Astrocyte (in vitro differentiated cells and primary cell): Measurements from ENCODE around the gene EIF2S3B.

Experiments
- EZH2 ChIP-seq: IDR thresholded peaks from 2 replicates; pipeline ENCODE4 v1.6.1; 2012; ENCODE audit warnings: mild to moderate bottlenecking, low read length, inconsistent platforms; ENCODE audit not compliant: insufficient read depth
- TF ChIP-seq, protein P1 (sequence below): IDR thresholded peaks from 2 replicates; pipeline ENCODE4 v1.5.1; 2011; ENCODE audit warnings: low read depth, mild to moderate bottlenecking, inconsistent platforms, low read length, moderate library complexity; ENCODE audit not compliant: insufficient read depth

DNA sequence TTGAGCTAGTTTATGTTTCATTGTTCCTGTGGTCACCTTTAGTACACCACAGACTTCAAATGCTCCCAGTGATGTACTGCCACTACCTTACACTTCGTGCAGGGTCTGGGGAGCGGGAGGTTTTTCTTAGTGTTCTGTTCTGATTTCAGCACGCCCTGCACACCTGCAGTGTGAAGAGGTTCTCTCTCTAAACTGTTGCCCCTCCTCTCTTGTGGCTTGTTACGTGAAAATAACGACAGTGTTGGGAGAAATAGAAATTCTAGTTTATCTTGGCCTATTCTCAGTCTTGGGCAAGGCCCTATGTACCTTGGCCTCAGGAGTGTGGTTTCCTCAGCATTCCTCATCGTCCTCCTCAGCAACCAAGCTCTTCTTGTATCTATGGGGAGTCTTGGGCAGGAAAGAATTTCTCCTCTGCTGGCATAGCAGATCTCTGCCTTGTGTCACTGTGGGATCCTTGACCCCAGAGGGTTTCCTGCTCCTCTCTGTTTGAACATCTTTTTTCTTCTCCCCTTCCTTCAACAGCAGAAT lies 48.6 kb downstream of the EIF2S3B start:
- no peak for TF ChIP-seq EZH2
- TF ChIP-seq, protein P1, sequence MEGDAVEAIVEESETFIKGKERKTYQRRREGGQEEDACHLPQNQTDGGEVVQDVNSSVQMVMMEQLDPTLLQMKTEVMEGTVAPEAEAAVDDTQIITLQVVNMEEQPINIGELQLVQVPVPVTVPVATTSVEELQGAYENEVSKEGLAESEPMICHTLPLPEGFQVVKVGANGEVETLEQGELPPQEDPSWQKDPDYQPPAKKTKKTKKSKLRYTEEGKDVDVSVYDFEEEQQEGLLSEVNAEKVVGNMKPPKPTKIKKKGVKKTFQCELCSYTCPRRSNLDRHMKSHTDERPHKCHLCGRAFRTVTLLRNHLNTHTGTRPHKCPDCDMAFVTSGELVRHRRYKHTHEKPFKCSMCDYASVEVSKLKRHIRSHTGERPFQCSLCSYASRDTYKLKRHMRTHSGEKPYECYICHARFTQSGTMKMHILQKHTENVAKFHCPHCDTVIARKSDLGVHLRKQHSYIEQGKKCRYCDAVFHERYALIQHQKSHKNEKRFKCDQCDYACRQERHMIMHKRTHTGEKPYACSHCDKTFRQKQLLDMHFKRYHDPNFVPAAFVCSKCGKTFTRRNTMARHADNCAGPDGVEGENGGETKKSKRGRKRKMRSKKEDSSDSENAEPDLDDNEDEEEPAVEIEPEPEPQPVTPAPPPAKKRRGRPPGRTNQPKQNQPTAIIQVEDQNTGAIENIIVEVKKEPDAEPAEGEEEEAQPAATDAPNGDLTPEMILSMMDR, result no peak
